HepG2 (cell line): Measurements from ENCODE around the gene NPBWR2. TPM values are rescaled to one million over a fixed set of nuclear protein-coding genes. Genes with fewer than 3 reads are reported as not detected.

Experiments
- FOXK2 ChIP-seq: fragments of 450-650 bp; IDR thresholded peaks from 2 replicates; pipeline ENCODE4 v1.6.1; 2016
- FOXM1 ChIP-seq: sonication (generic); formaldehyde crosslinking; IDR thresholded peaks from 2 replicates; pipeline ENCODE4 v1.5.0; 2020; ENCODE audit warnings: missing genetic modification reagents
- GRHL1 ChIP-seq: sonication (generic); formaldehyde crosslinking; conservative IDR thresholded peaks from 2 replicates; pipeline ENCODE4 v1.8.0; 2022; ENCODE audit warnings: missing genetic modification reagents
- HNF1A ChIP-seq, 2 experiments: sonication (generic) in 1 of 2; formaldehyde crosslinking in 1 of 2; IDR thresholded peaks; 2 replicates each; pipeline versions ENCODE4 v1.4.0 to v1.6.1; 2016 to 2020; ENCODE audit warnings: borderline replicate concordance in 1 of 2, low read depth in 1 of 2, mild to moderate bottlenecking in 1 of 2, missing genetic modification reagents in 1 of 2
- PHB2 ChIP-seq: fragments of 450-650 bp; IDR thresholded peaks from 2 replicates; pipeline ENCODE4 v1.6.1; 2018; ENCODE audit not compliant: partially characterized antibody
- SNRNP70 ChIP-seq: fragments of 200-400 bp; formaldehyde crosslinking; IDR thresholded peaks from 2 replicates; pipeline ENCODE4 v1.6.1; 2017; ENCODE audit warnings: mild to moderate bottlenecking, low read depth, low read length, moderate library complexity
- TCF7L2 ChIP-seq: IDR thresholded peaks from 2 replicates; pipeline ENCODE4 v1.6.1; 2011; ENCODE audit warnings: mild to moderate bottlenecking, low read depth, low read length, moderate library complexity
- ZNF672 ChIP-seq: sonication (generic); formaldehyde crosslinking; IDR thresholded peaks from 2 replicates; pipeline ENCODE4 v1.8.1; 2022; ENCODE audit warnings: missing genetic modification reagents
- ZSCAN30 ChIP-seq: sonication (generic); formaldehyde crosslinking; IDR thresholded peaks from 2 replicates; pipeline ENCODE4 v1.5.0; 2020; ENCODE audit warnings: mild to moderate bottlenecking, missing genetic modification reagents
- polyA plus RNA-seq, 8 experiments: library from polyadenylated mRNA; depleted of rRNA in 3 of 8; stranded (reverse) in 7 of 8; unstranded in 1 of 8; fragments of >200 nt; fragmentation: Illumina TruSeq in 4 of 8; extraction: Trizol in 4 of 8; gene quantifications; 2 replicates each; pipeline versions ENCODE4 v1.2.1 to v1.2.3, GENCODE V29; 2011 to 2016; ENCODE audit warnings: low read depth in 4 of 8, missing spikeins in 1 of 8, mixed read lengths in 1 of 8; ENCODE audit not compliant: insufficient read depth in 1 of 8
- total RNA-seq, 5 experiments: library from RNA; depleted of rRNA; stranded (reverse); fragments of >200 nt; fragmentation: Illumina TruSeq; extraction: Trizol; gene quantifications; 2 replicates each; pipeline ENCODE4 v1.2.3, GENCODE V29; 2016; ENCODE audit warnings: low read depth in 1 of 5
- TF ChIP-seq, protein P1 (sequence below): sonication (generic); formaldehyde crosslinking; IDR thresholded peaks from 2 replicates; pipeline ENCODE4 v1.5.1; 2020; ENCODE audit warnings: mild to moderate bottlenecking, missing genetic modification reagents
- TF ChIP-seq, protein P2 (sequence below): sonication (generic); formaldehyde crosslinking; conservative IDR thresholded peaks from 2 replicates; pipeline ENCODE4 v1.8.0; 2022; ENCODE audit warnings: mild to moderate bottlenecking, moderate library complexity, missing genetic modification reagents
- TF ChIP-seq, protein P3 (sequence below): IDR thresholded peaks from 2 replicates; pipeline ENCODE4 v1.6.1; 2016; ENCODE audit warnings: low read depth, control low read depth

The NPBWR2 gene
- total and polyA plus RNA-seq, 2 of the 13 experiments (the other 11 are each of a cell fraction or from before 2014, with no cell fraction given): not detected

- TF ChIP-seq HNF1A (IDR thresholded peaks at IDR 0.05; ENCODE audit: low read depth) (no peak; the same call in 1 of the 2 replicates), HNF1A (CRISPR knock-in tag; IDR thresholded peaks at IDR 0.05; ENCODE audit: borderline replicate concordance) (peak; percentile 74; the same call in 1 of the 2 replicates), SNRNP70 (no peak), GRHL1 (CRISPR knock-in tag) (no peak), ZNF672 (CRISPR knock-in tag) (peak; percentile 63; the same call in 1 of the 2 replicates), FOXK2 (no peak), ZSCAN30 (CRISPR knock-in tag) (no peak), TCF7L2 (no peak), PHB2 (no peak), FOXM1 (CRISPR knock-in tag) (no peak; the same call in 1 of the 2 replicates)
- TF ChIP-seq, protein P1, sequence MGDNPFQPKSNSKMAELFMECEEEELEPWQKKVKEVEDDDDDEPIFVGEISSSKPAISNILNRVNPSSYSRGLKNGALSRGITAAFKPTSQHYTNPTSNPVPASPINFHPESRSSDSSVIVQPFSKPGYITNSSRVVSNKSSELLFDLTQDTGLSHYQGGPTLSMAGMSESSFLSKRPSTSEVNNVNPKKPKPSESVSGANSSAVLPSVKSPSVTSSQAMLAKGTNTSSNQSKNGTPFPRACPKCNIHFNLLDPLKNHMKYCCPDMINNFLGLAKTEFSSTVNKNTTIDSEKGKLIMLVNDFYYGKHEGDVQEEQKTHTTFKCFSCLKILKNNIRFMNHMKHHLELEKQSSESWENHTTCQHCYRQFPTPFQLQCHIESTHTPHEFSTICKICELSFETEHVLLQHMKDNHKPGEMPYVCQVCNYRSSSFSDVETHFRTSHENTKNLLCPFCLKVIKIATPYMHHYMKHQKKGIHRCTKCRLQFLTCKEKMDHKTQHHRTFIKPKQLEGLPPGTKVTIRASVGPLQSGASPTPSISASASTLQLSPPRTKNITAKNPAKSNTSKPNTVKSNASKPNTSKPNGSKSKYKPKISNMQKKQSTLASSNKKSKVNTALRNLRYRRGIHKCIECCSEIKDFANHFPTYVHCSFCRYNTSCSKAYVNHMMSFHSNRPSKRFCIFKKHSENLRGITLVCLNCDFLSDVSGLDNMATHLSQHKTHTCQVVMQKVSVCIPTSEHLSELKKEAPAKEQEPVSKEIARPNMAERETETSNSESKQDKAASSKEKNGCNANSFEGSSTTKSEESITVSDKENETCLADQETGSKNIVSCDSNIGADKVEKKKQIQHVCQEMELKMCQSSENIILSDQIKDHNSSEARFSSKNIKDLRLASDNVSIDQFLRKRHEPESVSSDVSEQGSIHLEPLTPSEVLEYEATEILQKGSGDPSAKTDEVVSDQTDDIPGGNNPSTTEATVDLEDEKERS (CRISPR knock-in tag): peak; percentile 79; the same call in 1 of the 2 replicates
- TF ChIP-seq, protein P2, sequence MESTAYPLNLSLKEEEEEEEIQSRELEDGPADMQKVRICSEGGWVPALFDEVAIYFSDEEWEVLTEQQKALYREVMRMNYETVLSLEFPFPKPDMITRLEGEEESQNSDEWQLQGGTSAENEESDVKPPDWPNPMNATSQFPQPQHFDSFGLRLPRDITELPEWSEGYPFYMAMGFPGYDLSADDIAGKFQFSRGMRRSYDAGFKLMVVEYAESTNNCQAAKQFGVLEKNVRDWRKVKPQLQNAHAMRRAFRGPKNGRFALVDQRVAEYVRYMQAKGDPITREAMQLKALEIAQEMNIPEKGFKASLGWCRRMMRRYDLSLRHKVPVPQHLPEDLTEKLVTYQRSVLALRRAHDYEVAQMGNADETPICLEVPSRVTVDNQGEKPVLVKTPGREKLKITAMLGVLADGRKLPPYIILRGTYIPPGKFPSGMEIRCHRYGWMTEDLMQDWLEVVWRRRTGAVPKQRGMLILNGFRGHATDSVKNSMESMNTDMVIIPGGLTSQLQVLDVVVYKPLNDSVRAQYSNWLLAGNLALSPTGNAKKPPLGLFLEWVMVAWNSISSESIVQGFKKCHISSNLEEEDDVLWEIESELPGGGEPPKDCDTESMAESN (CRISPR knock-in tag): peak; percentile 81; the same call in 1 of the 2 replicates
- TF ChIP-seq, protein P3, sequence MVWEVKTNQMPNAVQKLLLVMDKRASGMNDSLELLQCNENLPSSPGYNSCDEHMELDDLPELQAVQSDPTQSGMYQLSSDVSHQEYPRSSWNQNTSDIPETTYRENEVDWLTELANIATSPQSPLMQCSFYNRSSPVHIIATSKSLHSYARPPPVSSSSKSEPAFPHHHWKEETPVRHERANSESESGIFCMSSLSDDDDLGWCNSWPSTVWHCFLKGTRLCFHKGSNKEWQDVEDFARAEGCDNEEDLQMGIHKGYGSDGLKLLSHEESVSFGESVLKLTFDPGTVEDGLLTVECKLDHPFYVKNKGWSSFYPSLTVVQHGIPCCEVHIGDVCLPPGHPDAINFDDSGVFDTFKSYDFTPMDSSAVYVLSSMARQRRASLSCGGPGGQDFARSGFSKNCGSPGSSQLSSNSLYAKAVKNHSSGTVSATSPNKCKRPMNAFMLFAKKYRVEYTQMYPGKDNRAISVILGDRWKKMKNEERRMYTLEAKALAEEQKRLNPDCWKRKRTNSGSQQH (CRISPR knock-in tag): peak; percentile 94
Observed at GRCh38 chr20:64062596-64063388, 44.6 kb downstream of the NPBWR2 start, which contains the start of gene TCEA2 (continued).
